ENCODE data around the gene NAA50. TPM values are rescaled to one million over a fixed set of nuclear protein-coding genes. Genes with fewer than 3 reads are reported as not detected.

NAA50 gene
- total RNA-seq, 1 donor from 2014 or later: 75.0 TPM

DNA sequence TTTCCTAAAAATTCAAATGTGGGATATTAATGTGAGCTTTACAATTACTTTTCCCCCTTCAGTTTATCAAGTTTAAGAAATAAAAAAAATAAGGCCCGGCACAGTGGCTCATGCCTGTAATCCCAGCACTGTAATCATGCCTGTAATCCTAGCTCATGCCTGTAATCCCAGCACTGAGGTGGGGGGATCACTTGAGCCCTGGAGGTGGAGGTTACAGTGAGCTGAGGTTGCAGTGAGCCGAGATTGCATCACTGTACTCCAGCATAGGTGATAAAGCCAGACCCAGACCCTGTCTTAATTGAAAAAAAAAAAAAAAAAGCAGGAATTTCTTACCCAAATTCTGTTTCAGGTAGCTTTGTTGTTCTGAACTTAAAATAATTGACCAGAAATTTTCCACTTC lies 18.6 kb upstream of the NAA50 start:
- intact Hi-C loops (cut with micrococcal nuclease): no loop called here
- no peaks in the 10 kb centered on the region for H3K4me1 ChIP-seq
- no peak for TF ChIP-seq CTCF (IDR thresholded peaks at IDR 0.05; ENCODE audit: borderline replicate concordance)
- no peaks in the 10 kb centered on the region for H3K9me3 ChIP-seq (replicated peaks)
- no peaks in the 10 kb centered on the region for H3K36me3 ChIP-seq
- no peak overlapping the region for H3K4me3 ChIP-seq
- no peak for DNase-seq
- no peak overlapping the region for H3K27ac ChIP-seq (replicated peaks)
- no peaks in the 10 kb centered on the region for H3K27me3 ChIP-seq (ENCODE audit: low read depth)

- no peaks in the 10 kb centered on the region for H3K27me3 ChIP-seq (ENCODE audit: low read depth)
- no peak for DNase-seq
- H3K4me3 ChIP-seq: no peak overlapping the region
- no peaks in the 10 kb centered on the region for H3K36me3 ChIP-seq
- H3K27ac ChIP-seq (replicated peaks): no peak overlapping the region
- H3K4me1 ChIP-seq: peaks cover 13% of the 10 kb centered on the region
- peaks cover 12% of the 10 kb centered on the region for H3K9me3 ChIP-seq (replicated peaks)
- TF ChIP-seq CTCF (IDR thresholded peaks at IDR 0.05; ENCODE audit: borderline replicate concordance): no peak
- intact Hi-C loops (cut with micrococcal nuclease): no loop called here
These were observed 12.5 kb upstream of the NAA50 start for GRCh38 chr3:113758389-113759024.

GRCh38 chr3:113754494-113755159 lies 8.6 kb upstream of the NAA50 start:
- intact Hi-C loops (cut with micrococcal nuclease): no loop called here
- H3K27ac ChIP-seq (replicated peaks): no peak overlapping the region
- no peaks in the 10 kb centered on the region for H3K27me3 ChIP-seq (ENCODE audit: low read depth)
- peaks cover 12% of the 10 kb centered on the region for H3K9me3 ChIP-seq (replicated peaks)
- H3K4me3 ChIP-seq: no peak overlapping the region
- TF ChIP-seq CTCF (IDR thresholded peaks at IDR 0.05; ENCODE audit: borderline replicate concordance): no peak
- H3K36me3 ChIP-seq: no peaks in the 10 kb centered on the region
- no peak for DNase-seq
- peaks cover 30% of the 10 kb centered on the region for H3K4me1 ChIP-seq

DNA sequence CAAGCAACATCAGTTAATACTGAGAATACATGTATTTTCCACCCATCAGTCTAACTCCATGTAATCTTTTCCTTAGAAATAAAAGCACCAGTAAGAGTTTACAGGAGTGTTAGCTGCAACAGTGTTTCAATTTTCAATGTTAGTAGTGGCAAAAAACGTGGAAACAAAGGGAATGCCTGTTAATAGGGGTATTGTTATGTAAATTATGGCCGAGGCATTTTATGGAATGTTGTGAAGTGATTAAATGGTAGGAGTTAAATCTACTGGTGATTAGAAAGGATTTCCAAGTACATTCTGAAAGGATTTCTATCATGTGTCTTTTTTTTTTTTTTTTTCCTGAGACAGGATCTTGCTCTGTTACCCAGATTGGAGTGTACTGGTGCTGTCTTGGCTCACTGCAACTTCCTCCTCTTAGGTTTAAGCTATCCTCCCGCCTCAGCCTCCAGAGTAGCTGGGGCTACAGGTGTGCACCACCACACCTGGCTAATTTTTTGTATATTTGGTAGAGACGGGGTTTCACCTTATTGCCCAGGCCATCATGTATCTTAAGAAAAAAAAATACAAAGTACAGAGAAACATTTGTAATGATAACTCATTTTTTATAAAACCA lies 7.4 kb upstream of the NAA50 start:
- no peak overlapping the region for H3K27ac ChIP-seq (replicated peaks)
- TF ChIP-seq CTCF (IDR thresholded peaks at IDR 0.05; ENCODE audit: borderline replicate concordance): no peak
- peaks cover 8% of the 10 kb centered on the region for H3K9me3 ChIP-seq (replicated peaks)
- no peak overlapping the region for H3K4me3 ChIP-seq
- peaks cover 39% of the 10 kb centered on the region for H3K4me1 ChIP-seq
- DNase-seq: no peak
- intact Hi-C loops (cut with micrococcal nuclease): no loop called here
- H3K27me3 ChIP-seq (ENCODE audit: low read depth): no peaks in the 10 kb centered on the region
- no peaks in the 10 kb centered on the region for H3K36me3 ChIP-seq

- no peak for TF ChIP-seq CTCF (IDR thresholded peaks at IDR 0.05; ENCODE audit: borderline replicate concordance)
- H3K36me3 ChIP-seq: no peaks in the 10 kb centered on the region
- intact Hi-C loops (cut with micrococcal nuclease): no loop called here
- no peaks in the 10 kb centered on the region for H3K9me3 ChIP-seq (replicated peaks)
- H3K27ac ChIP-seq (replicated peaks): no peak overlapping the region
- peaks cover 55% of the 10 kb centered on the region for H3K4me1 ChIP-seq
- H3K27me3 ChIP-seq (ENCODE audit: low read depth): no peaks in the 10 kb centered on the region
- DNase-seq: no peak
- no peak overlapping the region for H3K4me3 ChIP-seq
These were observed 5.1 kb upstream of the NAA50 start for GRCh38 chr3:113751141-113751540.

Measured in left ventricle myocardium inferior (tissue), 1 donor.